Stimulated activated CD8-positive, alpha-beta memory T cell treated with anti-CD3 and anti-CD28 coated beads, Interleukin-2, amount 100 ng/mL, for 1 hour (primary cell): Measurements from ENCODE around the gene TASP1.

ENCODE experiments used
- DNase-seq, 2 donors: peaks; one replicate each; pipeline ENCODE4 v3.0.0-alpha.2; 2020; ENCODE audit warnings: low read depth in 2 of 2

The TASP1 gene

DNA sequence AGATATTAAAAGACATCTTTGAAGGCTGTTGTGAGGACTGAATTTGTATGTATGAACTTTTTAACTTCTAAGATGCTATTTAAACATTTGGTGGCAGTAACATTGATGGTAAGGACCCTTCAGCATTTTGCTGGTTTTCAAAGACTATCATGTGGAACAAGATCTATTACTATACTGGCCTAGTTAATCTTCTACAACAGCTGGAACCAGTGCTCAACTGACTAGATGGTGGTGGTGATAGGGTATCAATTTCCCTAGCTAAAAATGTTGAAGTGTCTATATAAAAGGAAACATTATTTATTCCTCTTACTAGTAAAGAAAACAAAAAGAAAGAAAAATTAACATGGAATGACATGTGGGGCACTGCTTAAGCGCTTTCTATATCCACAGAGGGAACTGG lies 195.7 kb downstream of the TASP1 start:
- DNase-seq, result no peak

GRCh38 chr20:13441388-13441787 lies 197.3 kb downstream of the TASP1 start:
- DNase-seq, result no peak

GRCh38 chr20:13436530-13436929 lies 202.2 kb downstream of the TASP1 start:
- DNase-seq, result no peak

DNA sequence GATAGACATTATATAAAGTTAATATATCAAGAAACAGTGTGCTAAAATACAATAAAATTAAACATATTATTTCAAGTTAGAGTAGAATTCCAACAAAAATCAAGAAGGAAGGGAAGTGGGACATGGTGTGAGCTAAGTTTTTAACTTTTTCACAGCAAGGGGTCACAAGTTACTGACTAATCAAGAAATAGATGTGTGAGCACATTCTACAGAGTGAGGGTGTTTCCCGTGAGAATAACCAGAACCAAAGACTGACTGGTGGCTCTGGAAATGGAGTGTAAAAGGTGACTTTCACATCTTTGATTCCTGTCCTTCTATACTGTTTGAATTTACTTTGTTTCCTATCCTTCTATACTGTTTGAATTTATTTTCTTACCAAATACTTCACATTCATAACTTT lies 206.6 kb downstream of the TASP1 start:
- DNase-seq, result no peak

DNA sequence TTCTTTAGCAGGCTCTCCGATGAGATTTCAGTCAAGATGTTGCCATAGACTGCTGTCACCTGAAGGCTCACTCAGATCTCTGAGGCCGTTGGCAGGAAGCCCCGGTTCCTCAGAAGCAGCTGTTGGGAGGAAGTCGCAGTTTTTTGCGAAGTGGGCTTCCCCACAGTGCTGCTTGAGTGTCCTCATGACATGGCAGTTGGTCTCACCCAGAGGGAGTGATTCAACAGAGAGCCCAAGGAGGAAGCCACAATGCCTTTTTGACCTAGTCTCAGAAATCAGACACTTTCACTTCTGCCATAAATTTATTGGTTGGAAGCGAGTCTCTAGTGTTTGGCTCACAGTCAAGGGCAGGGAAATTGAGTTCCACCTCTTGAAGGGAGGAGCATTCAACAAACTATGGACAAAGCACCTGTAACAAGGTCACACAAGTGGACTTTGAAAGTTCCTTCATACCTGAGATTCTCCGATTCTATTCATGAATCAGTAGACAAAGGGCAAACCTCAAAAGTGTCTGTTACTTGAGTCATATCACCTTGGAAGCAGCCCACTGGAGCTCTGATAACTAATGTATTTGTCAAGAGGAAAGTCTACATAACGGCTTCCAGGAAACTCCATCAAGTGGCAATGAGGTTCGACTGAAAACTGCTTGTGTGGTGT lies 208.3 kb downstream of the TASP1 start:
- DNase-seq, result no peak

GRCh38 chr20:13428684-13429083 lies 210.0 kb downstream of the TASP1 start:
- DNase-seq, result no peak

DNA sequence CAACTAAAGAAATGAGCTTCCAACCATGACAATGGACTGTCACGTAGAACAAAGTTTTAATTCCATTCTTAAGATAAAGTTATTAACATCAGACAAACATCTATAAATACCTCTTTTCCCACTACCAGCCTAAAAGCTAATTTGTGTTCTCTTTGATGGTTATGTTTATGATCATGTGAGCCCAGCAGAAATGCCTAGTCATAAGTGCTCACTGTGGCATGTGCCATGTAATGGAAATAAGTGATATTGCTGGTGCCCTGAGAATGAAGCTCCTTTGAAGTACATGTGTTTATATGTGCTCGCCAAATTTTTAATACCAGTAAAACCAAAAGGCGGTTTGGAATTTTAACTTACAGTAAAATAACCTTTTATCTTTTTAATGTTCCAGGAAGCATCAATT lies 211.9 kb downstream of the TASP1 start:
- DNase-seq, result no peak

DNA sequence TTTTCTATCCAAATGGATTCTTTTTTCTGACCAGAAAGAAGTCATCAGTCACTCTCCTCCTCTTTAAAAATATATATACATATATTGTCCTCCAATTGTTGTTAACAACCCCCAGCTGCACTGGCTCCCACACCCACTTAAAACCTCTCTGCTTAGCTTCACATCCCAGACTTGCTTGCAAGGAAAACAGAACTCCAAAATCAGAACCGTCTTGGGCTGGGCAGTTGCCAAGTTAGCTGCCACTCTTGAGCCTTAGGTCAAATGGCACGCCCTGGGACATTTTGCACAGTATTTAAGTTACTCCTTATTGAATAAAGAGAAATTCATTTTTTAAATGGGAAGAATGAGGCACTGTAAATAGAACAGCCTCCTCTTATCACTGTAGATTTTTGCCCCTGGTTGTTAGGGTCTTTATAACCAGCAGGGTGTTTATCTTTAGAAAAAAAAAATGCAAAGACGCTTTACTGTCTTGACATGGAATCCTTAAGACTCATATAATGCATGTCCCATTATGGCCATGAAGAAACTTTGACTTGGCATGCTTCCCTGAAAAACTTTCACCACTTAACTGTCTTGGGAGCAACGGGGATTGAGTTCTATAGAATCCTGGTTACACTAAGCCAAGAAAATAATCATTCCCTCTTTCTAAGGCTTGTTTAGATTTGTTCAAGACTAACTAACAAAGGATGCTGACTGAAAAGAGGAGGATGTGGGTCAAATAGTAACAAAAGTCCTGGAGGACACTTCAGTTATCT lies 213.2 kb downstream of the TASP1 start:
- no peak for DNase-seq

- no peak for DNase-seq
Observed at GRCh38 chr20:13424174-13424833, 214.4 kb downstream of the TASP1 start.

DNA sequence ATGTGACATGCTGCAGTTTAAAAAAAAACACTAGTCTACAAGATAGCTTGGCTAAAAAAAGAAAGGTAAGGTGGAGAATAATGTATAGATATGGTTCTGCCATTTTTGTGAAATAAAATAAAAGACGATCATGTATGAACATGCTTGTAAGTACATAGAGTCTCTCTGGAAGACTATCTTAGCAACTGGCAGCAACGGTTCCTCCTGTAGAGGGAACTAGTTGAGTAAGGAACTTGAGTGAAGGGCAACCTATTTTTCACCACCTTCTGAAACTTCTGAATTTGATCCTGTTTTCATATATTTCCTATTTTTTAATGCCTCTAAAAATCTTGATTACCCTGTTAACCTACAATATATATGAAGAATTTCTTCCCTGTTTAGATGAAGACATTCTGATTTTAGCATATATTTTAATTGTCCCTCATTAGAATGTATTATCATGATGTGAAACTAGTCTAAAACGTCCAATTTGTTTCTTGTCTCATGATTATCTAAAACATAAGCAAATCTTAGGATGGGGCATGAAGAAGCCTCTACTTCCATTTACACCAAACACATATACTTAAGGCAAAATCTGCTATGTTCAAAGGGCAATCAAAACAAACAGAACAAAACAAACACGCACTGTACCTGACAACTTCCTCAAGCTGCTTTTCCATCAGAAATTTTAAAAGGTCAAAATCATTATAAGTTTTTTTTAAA lies 215.1 kb downstream of the TASP1 start:
- DNase-seq, result no peak

- DNase-seq, result no peak
Observed at GRCh38 chr20:13422637-13423036, 216.1 kb downstream of the TASP1 start.

DNA sequence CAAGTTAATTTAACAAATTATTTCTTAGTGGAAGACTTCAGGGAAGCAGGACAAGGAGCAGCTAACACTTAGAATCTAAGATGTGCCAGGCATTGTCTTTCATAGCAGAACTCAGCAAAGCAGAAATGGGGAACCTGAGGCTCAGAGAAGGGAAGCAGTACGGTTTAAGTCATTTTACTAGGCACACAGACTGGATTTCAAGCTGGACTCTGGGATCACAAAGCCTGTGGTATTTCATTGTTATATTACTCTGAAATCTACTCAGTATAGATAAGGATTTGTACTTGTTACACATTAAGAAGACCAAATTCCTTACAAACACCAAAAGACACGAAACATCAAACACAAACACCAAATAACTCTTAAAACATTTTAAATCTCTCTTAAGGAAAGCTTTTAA lies 218.1 kb downstream of the TASP1 start:
- DNase-seq, result no peak

DNA sequence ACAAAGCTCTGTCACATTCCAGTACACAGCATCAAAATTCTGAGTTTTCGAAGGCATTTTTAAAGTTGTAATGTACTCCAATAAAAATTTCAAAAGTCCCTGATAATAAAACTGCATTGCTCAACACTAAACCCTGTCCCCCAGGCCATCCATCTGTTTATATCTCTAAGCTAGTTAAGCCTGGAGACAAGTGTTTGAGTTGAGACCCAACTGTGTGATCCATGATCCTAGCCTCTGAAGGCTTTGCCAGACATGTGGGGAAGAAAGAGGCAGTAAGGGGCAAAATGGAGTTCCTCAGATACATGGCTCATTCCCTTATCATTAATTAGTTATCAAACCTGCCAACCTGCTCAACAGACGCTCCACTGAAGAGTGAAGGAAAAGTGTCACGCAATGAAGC lies 219.3 kb downstream of the TASP1 start:
- DNase-seq, result no peak

DNA sequence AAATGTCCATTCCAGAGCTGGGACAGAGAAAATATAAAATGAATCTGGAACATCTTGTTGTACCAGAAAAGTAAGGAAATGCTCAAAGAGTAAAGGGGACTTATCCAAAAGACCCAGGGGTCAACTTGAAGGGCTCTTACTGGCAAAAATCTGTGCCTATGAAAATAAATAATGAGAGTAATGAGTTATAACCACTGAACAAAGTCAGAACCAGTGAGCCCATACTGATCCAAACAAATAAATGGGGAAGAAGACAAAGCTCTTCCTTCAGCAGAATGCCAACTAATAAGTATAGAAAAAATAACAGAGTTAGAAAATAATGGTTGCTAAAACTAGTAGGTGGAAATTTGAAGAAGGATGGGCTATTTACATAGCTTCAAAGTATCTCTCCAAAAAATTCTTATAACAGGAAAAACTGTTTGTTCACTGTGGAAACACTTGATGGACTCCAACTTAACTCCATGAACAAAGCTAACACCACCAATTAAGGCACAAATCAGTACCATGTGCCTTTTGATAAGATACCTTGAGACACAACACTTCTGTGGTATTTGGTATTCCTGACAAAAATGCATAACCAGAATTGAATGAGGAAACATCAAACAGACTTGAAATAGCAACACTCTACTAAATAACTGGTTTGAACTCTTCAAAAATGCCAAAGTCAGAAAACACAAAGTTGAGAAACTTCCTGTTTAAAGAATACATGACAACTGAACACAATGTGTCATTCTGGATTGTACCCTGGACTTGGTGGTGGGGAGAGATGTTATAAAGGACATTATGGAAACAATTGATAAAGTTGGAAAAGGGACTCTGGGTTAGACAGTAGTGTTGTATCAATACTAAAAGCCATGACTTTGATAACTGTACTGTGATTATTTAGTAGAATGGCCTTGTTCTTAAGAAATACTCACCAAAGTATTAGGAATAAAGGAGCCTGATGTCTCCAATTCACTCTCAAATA lies 220.2 kb downstream of the TASP1 start:
- DNase-seq, result no peak

- no peak for DNase-seq
Observed at GRCh38 chr20:13416531-13416930, 222.2 kb downstream of the TASP1 start.

- DNase-seq, result no peak
Observed at GRCh38 chr20:13412806-13413445, 225.8 kb downstream of the TASP1 start.

DNA sequence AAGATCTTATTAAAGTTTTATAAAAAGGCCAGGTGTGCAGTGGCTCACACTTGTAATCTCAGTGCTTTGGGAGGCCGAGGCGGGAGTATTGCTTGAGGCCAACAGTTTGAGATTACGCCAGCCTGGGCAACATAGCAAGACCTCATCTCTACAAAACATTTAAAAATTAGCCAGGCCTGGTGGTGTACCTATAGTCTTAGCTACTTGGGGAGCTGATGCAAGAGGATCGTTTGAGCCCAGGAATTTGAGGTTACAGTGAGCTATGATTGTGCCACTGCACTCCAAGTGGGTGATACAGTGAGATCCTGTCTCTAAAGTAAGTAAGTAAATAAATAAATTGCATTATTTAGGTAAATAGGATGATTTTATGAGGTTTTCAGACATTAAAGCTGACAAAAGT lies 234.4 kb downstream of the TASP1 start:
- DNase-seq, result no peak

DNA sequence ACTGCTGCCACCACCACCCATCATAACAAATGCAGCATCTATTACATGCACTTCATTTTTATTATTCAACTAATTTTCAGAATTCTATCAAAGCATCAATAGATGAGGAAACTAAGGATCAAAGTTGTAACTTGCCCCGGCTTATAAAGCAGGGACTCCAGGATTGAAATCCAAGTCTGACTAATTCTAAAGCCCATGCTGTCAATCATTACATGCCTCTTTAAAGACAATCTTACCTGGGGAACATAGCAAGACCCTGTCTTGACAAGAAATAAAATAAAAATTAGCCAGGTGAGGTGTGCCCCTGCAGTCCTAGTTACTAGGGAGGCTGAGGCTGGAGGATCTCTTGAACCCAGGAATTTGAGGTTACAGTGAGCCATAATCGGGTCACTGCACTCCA lies 235.3 kb downstream of the TASP1 start:
- no peak for DNase-seq

GRCh38 chr20:13402986-13403385 lies 235.7 kb downstream of the TASP1 start:
- no peak for DNase-seq

GRCh38 chr20:13402171-13402760 lies 236.5 kb downstream of the TASP1 start:
- no peak for DNase-seq
